Mesendoderm (in vitro differentiated cells): Measurements from ENCODE around the gene KLHL22.

ENCODE experiments used
- DNase-seq: peaks from one replicate; pipeline ENCODE4 v3.0.0; 2013
- H2AK5ac ChIP-seq: 2 replicates; pipeline ENCODE4 v1.6.1; 2013; ENCODE audit warnings: low read length, inconsistent platforms
- H2BK120ac ChIP-seq: 2 replicates; pipeline ENCODE4 v1.6.1; 2013; ENCODE audit warnings: low read depth, mild to moderate bottlenecking, low read length, moderate library complexity, mixed read lengths
- H2BK15ac ChIP-seq: replicated peaks from 2 replicates; pipeline ENCODE4 v1.6.1; 2013; ENCODE audit warnings: low read depth, mild to moderate bottlenecking, moderate library complexity
- H2BK5ac ChIP-seq: 2 replicates; pipeline ENCODE4 v1.6.1; 2013; ENCODE audit warnings: low read length, inconsistent platforms
- H3K18ac ChIP-seq: 2 replicates; pipeline ENCODE4 v1.6.1; 2013; ENCODE audit warnings: mild to moderate bottlenecking, low read length, mixed read lengths
- H3K23ac ChIP-seq: one replicate; pipeline ENCODE4 v1.6.1; 2013; ENCODE audit warnings: low read length
- H3K27ac ChIP-seq: 2 replicates; pipeline ENCODE4 v1.5.1; 2013; ENCODE audit warnings: low read depth, mild to moderate bottlenecking, inconsistent platforms, low read length, moderate library complexity
- H3K27me3 ChIP-seq: 2 replicates; pipeline ENCODE4 v1.6.1; 2013; ENCODE audit warnings: low read length, control low read depth, mild to moderate bottlenecking, inconsistent platforms; ENCODE audit not compliant: insufficient read depth, poor library complexity
- H3K36me3 ChIP-seq: 2 replicates; pipeline ENCODE4 v1.6.1; 2013; ENCODE audit warnings: low read length, inconsistent platforms; ENCODE audit not compliant: control insufficient read depth, insufficient read depth
- H3K4ac ChIP-seq: one replicate; pipeline ENCODE4 v1.6.1; 2013; ENCODE audit warnings: low read depth, mild to moderate bottlenecking, low read length, moderate library complexity
- H3K4me1 ChIP-seq: 2 replicates; pipeline ENCODE4 v1.6.1; 2013; ENCODE audit warnings: low read depth, low read length, inconsistent platforms; ENCODE audit not compliant: control insufficient read depth
- H3K4me2 ChIP-seq: 2 replicates; pipeline ENCODE4 v1.6.1; 2013; ENCODE audit warnings: low read length
- H3K4me3 ChIP-seq: 2 replicates; pipeline ENCODE4 v1.5.1; 2013; ENCODE audit warnings: mild to moderate bottlenecking, low read length
- H3K56ac ChIP-seq: one replicate; pipeline ENCODE4 v1.6.1; 2013; ENCODE audit warnings: low read length
- H3K79me1 ChIP-seq: 2 replicates; pipeline ENCODE4 v1.6.1; 2013; ENCODE audit warnings: low read length, inconsistent platforms
- H3K79me2 ChIP-seq: 2 replicates; pipeline ENCODE4 v1.6.1; 2013; ENCODE audit warnings: mild to moderate bottlenecking, low read length; ENCODE audit not compliant: control insufficient read depth, insufficient read depth
- H3K9ac ChIP-seq: 2 replicates; pipeline ENCODE4 v1.6.1; 2013; ENCODE audit warnings: low read length, inconsistent platforms
- H4K5ac ChIP-seq: one replicate; pipeline ENCODE4 v1.6.1; 2013; ENCODE audit warnings: low read length
- H4K8ac ChIP-seq: one replicate; pipeline ENCODE4 v1.6.1; 2013; ENCODE audit warnings: low read depth, mild to moderate bottlenecking, control low read depth, low read length, moderate library complexity
- WGBS: extraction: QIAGEN DNeasy Blood & Tissue Kit; methylation state at CpG from one replicate; pipeline ENCODE4 v1.1.7; 2013; ENCODE audit warnings: low lambda C conversion rate, missing lambda C conversion rate; ENCODE audit not compliant: insufficient coverage; ENCODE audit errors: extremely low coverage; 5-methylcytosine and 5-hydroxymethylcytosine counted together

KLHL22 gene

DNA sequence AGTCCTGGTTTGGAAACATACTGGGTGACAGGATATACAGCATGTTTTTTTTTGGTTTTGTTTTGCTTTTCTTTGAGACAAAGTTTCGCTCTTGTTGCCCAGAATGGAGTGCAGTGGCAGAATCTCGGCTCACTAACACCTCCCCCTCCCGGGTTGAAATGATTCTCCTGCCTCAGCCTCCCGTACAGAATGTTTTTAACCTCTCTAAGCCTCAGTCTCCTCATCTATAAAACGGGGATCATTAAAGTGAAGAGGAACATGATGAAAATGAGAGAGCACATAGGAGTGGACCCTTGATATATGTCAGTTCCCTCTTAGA is 29.9 kb downstream of the KLHL22 start:
- WGBS = no CpG with 5 or more reads among the region's 5 CpGs
- no peak overlapping the region for H4K5ac ChIP-seq
- no peaks in the 10 kb centered on the region for H3K36me3 ChIP-seq
- no peak overlapping the region for H3K4me3 ChIP-seq
- no peaks in the 10 kb centered on the region for H3K79me1 ChIP-seq
- H3K27ac ChIP-seq = no peak overlapping the region
- no peak overlapping the region for H3K23ac ChIP-seq
- H4K8ac ChIP-seq = no peak overlapping the region
- DNase-seq = no peak
- H3K9ac ChIP-seq = no peak overlapping the region
- no peak overlapping the region for H3K18ac ChIP-seq
- no peak overlapping the region for H3K4ac ChIP-seq
- no peak overlapping the region for H2BK5ac ChIP-seq
- H2AK5ac ChIP-seq = no peak overlapping the region
- no peaks in the 10 kb centered on the region for H3K27me3 ChIP-seq
- H3K79me2 ChIP-seq = no peaks in the 10 kb centered on the region
- no peak overlapping the region for H3K56ac ChIP-seq
- H2BK15ac ChIP-seq = no peak overlapping the region
- no peaks in the 10 kb centered on the region for H3K4me1 ChIP-seq
- no peak overlapping the region for H2BK120ac ChIP-seq
- no peak overlapping the region for H3K4me2 ChIP-seq

DNA sequence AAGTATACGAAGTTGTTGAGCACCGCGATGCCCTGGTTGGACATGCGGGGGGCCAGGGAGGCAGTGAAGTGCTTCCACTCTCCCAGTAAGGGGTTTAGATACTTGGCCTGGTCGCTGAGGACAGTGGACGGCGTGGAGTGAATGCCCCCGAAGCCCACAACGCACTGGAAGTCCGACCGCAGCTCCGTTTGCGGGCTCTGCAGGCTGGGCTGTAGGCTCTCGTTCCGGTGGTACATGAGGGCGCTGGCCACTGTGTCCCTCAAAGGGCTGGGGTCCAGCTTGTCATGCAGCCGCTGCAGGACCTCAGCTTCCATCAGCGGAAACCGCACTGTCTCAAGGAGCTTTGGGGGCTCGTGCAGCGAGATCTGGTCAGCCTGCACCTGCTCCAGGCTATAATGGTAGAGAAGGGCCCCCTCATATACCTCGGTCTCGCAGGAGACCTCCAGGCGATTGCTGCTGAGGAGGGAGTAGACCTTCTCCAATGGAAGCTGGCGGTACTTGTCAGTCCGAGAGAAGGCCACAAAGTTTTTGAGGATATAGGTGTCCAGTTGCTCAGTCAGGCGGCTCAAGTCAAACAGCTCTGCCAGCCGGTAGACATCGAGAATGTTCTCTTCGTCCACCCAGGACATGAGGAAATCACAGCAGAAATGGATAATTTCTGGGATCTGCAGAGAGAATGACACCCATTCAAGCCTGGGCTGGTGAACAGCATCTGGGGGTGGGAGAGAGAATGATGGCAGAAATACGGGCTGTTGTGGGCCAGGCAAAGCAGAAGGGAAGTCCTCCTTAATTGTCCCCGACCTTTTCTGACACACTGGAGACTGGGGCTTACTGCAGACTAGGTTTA is 30.5 kb downstream of the KLHL22 start:
- Histone ChIP-seq H4K8ac (no peak overlapping the region), H2BK5ac (no peak overlapping the region), H3K27me3 (no peaks in the 10 kb centered on the region), H3K23ac (no peak overlapping the region), H3K18ac (no peak overlapping the region), H4K5ac (no peak overlapping the region), H3K79me2 (no peaks in the 10 kb centered on the region), H3K4me3 (no peak overlapping the region), H3K56ac (no peak overlapping the region), H2BK120ac (no peak overlapping the region), H3K27ac (no peak overlapping the region), H2BK15ac (no peak overlapping the region), H3K4me2 (no peak overlapping the region), H3K79me1 (no peaks in the 10 kb centered on the region), H3K4me1 (no peaks in the 10 kb centered on the region), H3K9ac (no peak overlapping the region), H3K36me3 (no peaks in the 10 kb centered on the region), H2AK5ac (no peak overlapping the region), H3K4ac (no peak overlapping the region)
- DNase-seq = no peak
- no CpG with 5 or more reads among the region's 32 CpGs for WGBS

DNA sequence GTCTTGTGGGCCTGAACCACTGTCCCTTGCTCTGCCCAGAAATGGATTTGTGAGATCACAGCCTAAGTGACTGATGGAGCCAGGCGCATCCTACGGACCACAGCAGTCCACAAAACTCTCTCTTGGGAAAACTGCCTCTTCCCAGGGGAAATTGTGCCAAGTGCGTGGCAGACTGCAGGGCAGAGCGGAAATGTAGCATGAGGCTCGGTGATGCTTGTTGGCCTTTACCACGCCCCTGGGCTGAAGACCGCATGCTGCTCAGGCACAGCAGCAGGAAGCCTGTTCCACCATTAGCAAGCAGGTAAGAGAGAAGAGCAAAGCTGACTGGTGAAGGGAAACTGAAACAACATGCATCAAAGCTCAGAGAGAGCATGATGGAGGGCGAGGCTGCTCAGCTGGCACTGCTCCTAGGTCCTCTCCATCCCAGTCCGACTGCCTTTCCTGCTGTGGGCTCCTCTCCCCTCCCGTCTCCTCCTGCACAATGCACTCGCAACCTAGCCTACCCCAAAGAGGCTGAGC is 31.4 kb downstream of the KLHL22 start:
- Histone ChIP-seq H3K9ac (no peak overlapping the region), H2AK5ac (no peak overlapping the region), H2BK15ac (no peak overlapping the region), H3K4me2 (no peak overlapping the region), H3K18ac (no peak overlapping the region), H4K8ac (no peak overlapping the region), H3K27ac (no peak overlapping the region), H3K79me1 (no peaks in the 10 kb centered on the region), H3K23ac (no peak overlapping the region), H2BK5ac (no peak overlapping the region), H4K5ac (no peak overlapping the region), H3K4me3 (no peak overlapping the region), H3K4me1 (no peaks in the 10 kb centered on the region), H3K56ac (no peak overlapping the region), H3K36me3 (no peaks in the 10 kb centered on the region), H3K79me2 (no peaks in the 10 kb centered on the region), H2BK120ac (no peak overlapping the region), H3K27me3 (no peaks in the 10 kb centered on the region), H3K4ac (no peak overlapping the region)
- no CpG with 5 or more reads among the region's 11 CpGs for WGBS
- DNase-seq = no peak

DNA sequence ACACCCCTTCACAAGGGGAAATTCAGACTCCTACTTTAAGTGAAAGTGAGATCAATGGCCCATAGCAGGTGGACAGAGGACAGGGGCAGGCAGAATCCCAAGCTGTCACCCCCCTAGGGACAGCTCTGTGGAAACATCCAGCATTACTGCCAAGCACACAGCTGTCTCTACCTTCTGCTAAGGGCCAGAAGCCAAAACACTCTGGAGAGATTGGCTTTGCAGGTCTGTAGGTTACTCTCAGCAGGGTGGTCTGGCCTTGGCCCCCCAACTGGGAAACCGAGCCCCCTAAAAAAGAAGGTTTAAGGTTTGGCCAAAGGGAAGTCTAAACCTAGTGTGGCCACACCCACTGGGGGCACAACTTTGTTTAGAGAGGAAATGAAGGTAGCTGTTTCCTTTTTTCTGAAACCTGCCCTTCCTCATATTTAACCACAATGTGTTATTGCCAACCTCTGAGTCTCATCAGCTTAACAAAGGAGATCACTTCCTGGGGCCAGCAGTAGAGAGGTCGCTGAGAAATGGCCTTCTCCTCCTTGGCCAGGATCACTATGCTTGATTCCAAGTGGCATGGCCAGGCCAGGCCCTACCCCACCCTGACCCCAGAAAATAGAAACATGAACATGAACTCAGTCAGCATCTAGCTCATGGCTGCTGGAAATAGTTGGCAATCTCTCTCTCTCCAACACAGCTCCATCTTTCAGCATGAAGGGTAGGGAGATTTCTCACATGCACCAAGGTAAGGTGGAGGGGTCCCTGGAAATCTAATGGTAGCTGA is 32.1 kb downstream of the KLHL22 start:
- no peaks in the 10 kb centered on the region for H3K79me1 ChIP-seq
- no peak overlapping the region for H4K8ac ChIP-seq
- no peak overlapping the region for H3K4me2 ChIP-seq
- no peak overlapping the region for H3K4me3 ChIP-seq
- WGBS = no CpG with 5 or more reads among the region's 2 CpGs
- no peak overlapping the region for H2BK120ac ChIP-seq
- H3K27ac ChIP-seq = no peak overlapping the region
- H2AK5ac ChIP-seq = no peak overlapping the region
- no peak overlapping the region for H3K9ac ChIP-seq
- DNase-seq = no peak
- no peak overlapping the region for H3K18ac ChIP-seq
- H3K4ac ChIP-seq = no peak overlapping the region
- no peaks in the 10 kb centered on the region for H3K27me3 ChIP-seq
- no peaks in the 10 kb centered on the region for H3K4me1 ChIP-seq
- no peak overlapping the region for H3K56ac ChIP-seq
- H2BK15ac ChIP-seq = no peak overlapping the region
- H2BK5ac ChIP-seq = no peak overlapping the region
- no peak overlapping the region for H3K23ac ChIP-seq
- no peaks in the 10 kb centered on the region for H3K79me2 ChIP-seq
- H3K36me3 ChIP-seq = no peaks in the 10 kb centered on the region
- no peak overlapping the region for H4K5ac ChIP-seq

DNA sequence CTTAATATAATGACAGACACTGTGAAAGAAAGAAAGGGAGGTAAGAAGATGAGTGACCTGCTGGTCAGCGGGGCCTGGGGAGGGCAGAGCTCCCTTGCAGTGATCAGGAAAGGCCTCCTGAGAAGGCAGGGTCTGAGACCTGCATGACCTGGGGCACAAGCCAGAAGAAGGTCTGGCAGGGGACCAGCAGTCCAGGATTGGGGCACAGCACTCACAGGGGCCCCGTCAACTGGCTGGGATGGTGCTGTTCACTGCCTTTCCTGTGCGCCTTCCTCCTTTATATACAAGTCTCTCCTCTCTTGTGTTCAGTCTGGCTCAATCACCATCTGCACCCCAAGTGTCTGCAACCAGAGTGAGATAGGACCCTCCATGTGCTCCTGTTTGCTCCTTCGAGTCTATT is 35.7 kb downstream of the KLHL22 start:
- Histone ChIP-seq H3K27ac (no peak overlapping the region), H2BK120ac (no peak overlapping the region)

More for the DNA sequence above, 35.7 kb downstream of the KLHL22 start:
- H3K18ac ChIP-seq = no peak overlapping the region
- no peaks in the 10 kb centered on the region for H3K27me3 ChIP-seq
- H3K56ac ChIP-seq = no peak overlapping the region
- no peaks in the 10 kb centered on the region for H3K79me2 ChIP-seq
- H2AK5ac ChIP-seq = no peak overlapping the region
- H2BK5ac ChIP-seq = no peak overlapping the region
- peaks cover 2% of the 10 kb centered on the region for H3K4me1 ChIP-seq
- H3K23ac ChIP-seq = no peak overlapping the region
- no peak overlapping the region for H4K5ac ChIP-seq
- H3K36me3 ChIP-seq = no peaks in the 10 kb centered on the region
- H3K9ac ChIP-seq = no peak overlapping the region
- H3K4me3 ChIP-seq = no peak overlapping the region
- no peaks in the 10 kb centered on the region for H3K79me1 ChIP-seq
- H3K4me2 ChIP-seq = no peak overlapping the region
- no peak overlapping the region for H2BK15ac ChIP-seq
- no peak for DNase-seq
- no CpG with 5 or more reads among the region's 4 CpGs for WGBS
- no peak overlapping the region for H4K8ac ChIP-seq
- H3K4ac ChIP-seq = no peak overlapping the region
